ENCODE results near the gene USP40. TPM values are rescaled to one million over a fixed set of nuclear protein-coding genes. Genes with fewer than 3 reads are reported as not detected.

The USP40 gene
- total and polyA plus RNA-seq, 2 experiments from 2014 or later = 5.7 to 11.7 TPM

GRCh38 chr2:233455006-233455405 lies 111.6 kb downstream of the USP40 start:
- no peak overlapping the region for H3K4me2 ChIP-seq
- H3K4me1 ChIP-seq (ENCODE audit: insufficient read depth) = no peaks in the 10 kb centered on the region
- TF ChIP-seq ETS1 (IDR thresholded peaks at IDR 0.05) (no peak), JUNB (IDR thresholded peaks at IDR 0.05; ENCODE audit: unreplicated experiment) (no peak), ZNF462 (CRISPR knock-in tag; IDR thresholded peaks at IDR 0.05) (no peak), NANOG (IDR thresholded peaks at IDR 0.05; ENCODE audit: borderline replicate concordance) (no peak), EZH2phosphoT487 (IDR thresholded peaks at IDR 0.05; ENCODE audit: unreplicated experiment) (no peak), REST (IDR thresholded peaks at IDR 0.05; ENCODE audit: unreplicated experiment) (no peak), ZNF114 (CRISPR knock-in tag; IDR thresholded peaks at IDR 0.05) (no peak), STAT1 (IDR thresholded peaks at IDR 0.05; ENCODE audit: unreplicated experiment) (no peak), POLR2AphosphoS5 (IDR thresholded peaks at IDR 0.05; ENCODE audit: low read depth) (no peak), ZNF331 (CRISPR knock-in tag; IDR thresholded peaks at IDR 0.05; ENCODE audit: low read depth) (no peak)
- no peak for DNase-seq (ENCODE audit: low spot score)
- Mint-ChIP-seq H3K4me1 (no peaks in the 10 kb centered on the region), H3K36me3 (ENCODE audit: low read depth) (peaks cover 29% of the 10 kb centered on the region), H3K27me3 (ENCODE audit: insufficient read depth, low read depth, poor library complexity) (peaks cover 8% of the 10 kb centered on the region), H3K27ac (no peak overlapping the region), H3K9me3 (no peaks in the 10 kb centered on the region; the same call in 2 of the 3 replicates), H3K4me3 (no peak overlapping the region)
- no peak for ATAC-seq
- no peaks in the 10 kb centered on the region for H3K9me2 ChIP-seq (ENCODE audit: insufficient read depth)
- no peaks in the 10 kb centered on the region for H4K20me1 ChIP-seq (replicated peaks; ENCODE audit: insufficient read depth)
- H3K79me2 ChIP-seq (replicated peaks; ENCODE audit: insufficient read depth) = no peaks in the 10 kb centered on the region
- no peak overlapping the region for H2AFZ ChIP-seq
- no peaks in the 10 kb centered on the region for H3F3A ChIP-seq (replicated peaks; ENCODE audit: low read depth)
- no peak overlapping the region for H3K4me3 ChIP-seq
- peaks cover 9% of the 10 kb centered on the region; the same call in 1 of the 2 replicates for H3K36me3 ChIP-seq (ENCODE audit: insufficient read depth)
- no peak overlapping the region for H3K27ac ChIP-seq (ENCODE audit: low read depth)
- no peaks in the 10 kb centered on the region for H3K27me3 ChIP-seq (ENCODE audit: insufficient read depth)

Measured in GM23338 (cell line).